Body of pancreas (tissue), 4 donors: ENCODE data around the gene F2R. TPM values are rescaled to one million over a fixed set of nuclear protein-coding genes. Genes with fewer than 3 reads are reported as not detected.
"Not testable (repeated sequence)": the region's sequence is repeated elsewhere in the genome, so short reads cannot be mapped to it uniquely, and the experiment has no call there.

ENCODE experiments used
- ATAC-seq: fragments of 150-250 bp; one replicate; pipeline ENCODE4 v1.9.1; 2016
- DNase-seq, 4 donors: peaks; one replicate each; pipeline ENCODE4 v3.0.0-alpha.2; 2019
- H3K27ac ChIP-seq, 4 donors: fragments of 200-600 bp; sonication (generic); 1 replicate in 3 of 4; 2 replicates in 1 of 4; pipeline versions ENCODE4 v1.5.1 to v1.6.1; 2016 to 2019; ENCODE audit warnings: mild to moderate bottlenecking in 1 of 4, mixed read lengths in 1 of 4, moderate library complexity in 1 of 4
- H3K27me3 ChIP-seq, 2 donors: fragments of 200-600 bp; sonication (generic); one replicate each; pipeline ENCODE4 v1.6.0; 2016; ENCODE audit warnings: mild to moderate bottlenecking in 1 of 2
- H3K36me3 ChIP-seq, 2 donors: fragments of 200-600 bp; sonication (generic); replicated peaks in 1 of 2; 2 replicates each; pipeline ENCODE4 v1.5.1; 2016; ENCODE audit warnings: low read depth in 2 of 2; ENCODE audit not compliant: insufficient read depth in 1 of 2
- H3K4me1 ChIP-seq: fragments of 200-600 bp; sonication (generic); one replicate; pipeline ENCODE4 v1.6.0; 2016
- H3K4me3 ChIP-seq, 2 donors: fragments of 200-600 bp; sonication (generic); 1 replicate in 1 of 2; 2 replicates in 1 of 2; pipeline ENCODE4 v1.5.1; 2016 to 2019
- H3K9me3 ChIP-seq, 3 donors: fragments of 200-600 bp; sonication (generic); 1 replicate in 2 of 3; 2 replicates in 1 of 3; pipeline ENCODE4 v1.5.1; 2016
- CTCF ChIP-seq, 7 experiments: fragments of 450-650 bp in 4 of 7; fragments of 200-600 bp in 3 of 7; sonication (generic) in 3 of 7; IDR thresholded peaks; one replicate each; pipeline ENCODE4 v1.5.1; 2016 to 2019; ENCODE audit warnings: antibody characterized with exemption in 7 of 7
- POLR2A ChIP-seq, 3 donors: fragments of 450-650 bp; IDR thresholded peaks; one replicate each; pipeline ENCODE4 v1.6.1; 2016; ENCODE audit warnings: antibody characterized with exemption in 3 of 3, mild to moderate bottlenecking in 2 of 3
- WGBS, 2 donors: methylation state at CpG; one replicate each; pipeline ENCODE4 v1.1.5; 2017; 5-methylcytosine and 5-hydroxymethylcytosine counted together
- intact Hi-C: fragments of 100-400 bp; cut with DNase I; formaldehyde crosslinking; loops from one replicate; pipeline ENCODE4 v1.15.1; 2023
- total RNA-seq, 2 donors: library from RNA; depleted of rRNA; stranded (reverse); fragments of >200 nt; gene quantifications; one replicate each; pipeline ENCODE4 v1.1.0, GENCODE V29; 2016

F2R gene
- total RNA-seq, 2 donors from 2014 or later, result 2.3 to 13.0 TPM

- Histone ChIP-seq H3K27ac (no peak overlapping the region), H3K27me3 (no peaks in the 10 kb centered on the region), H3K36me3 (no peaks in the 10 kb centered on the region), H3K4me1 (no peaks in the 10 kb centered on the region), H3K9me3 (no peaks in the 10 kb centered on the region), H3K4me3 (no peak overlapping the region)
- TF ChIP-seq CTCF (IDR thresholded peaks at IDR 0.05) (no peak), POLR2A (IDR thresholded peaks at IDR 0.05) (no peak)
- intact Hi-C loops, result no loop called here
- DNase-seq (no peak), ATAC-seq (no peak)
- 77 to 83% methylated on average over 6 of the region's 6 CpGs for WGBS, 2 donors
Observed at GRCh38 chr5:76736679-76737556, 21.0 kb downstream of the F2R start.

GRCh38 chr5:76737846-76738245 is 21.9 kb downstream of the F2R start:
- DNase-seq (no peak), ATAC-seq (no peak)
- intact Hi-C loops, result no loop called here
- WGBS, 2 donors, result 80 to 83% methylated on average over 5 of the region's 5 CpGs
- no peak overlapping the region for H3K4me3 ChIP-seq
- H3K27me3 ChIP-seq, result no peaks in the 10 kb centered on the region
- no peaks in the 10 kb centered on the region for H3K9me3 ChIP-seq
- no peaks in the 10 kb centered on the region for H3K4me1 ChIP-seq
- H3K36me3 ChIP-seq, result no peaks in the 10 kb centered on the region
- no peak for TF ChIP-seq POLR2A (IDR thresholded peaks at IDR 0.05)
- H3K27ac ChIP-seq, result no peak overlapping the region

- H3K27ac ChIP-seq, ATAC-seq, H3K9me3 ChIP-seq, H3K36me3 ChIP-seq, intact Hi-C loops, H3K4me1 ChIP-seq, H3K27me3 ChIP-seq, H3K4me3 ChIP-seq, DNase-seq: not testable (repeated sequence)
- WGBS, 2 donors, result 86 to 91% methylated on average over 4 of the region's 4 CpGs
Observed at GRCh38 chr5:76741506-76741905, 25.6 kb downstream of the F2R start.

- intact Hi-C loops, result no loop called here
- no peak overlapping the region for H3K4me3 ChIP-seq
- no peak overlapping the region for H3K27ac ChIP-seq
- no peak for ATAC-seq
- H3K36me3 ChIP-seq, result no peaks in the 10 kb centered on the region
- DNase-seq, result no peak
- no peaks in the 10 kb centered on the region for H3K27me3 ChIP-seq
- no peak for TF ChIP-seq CTCF (IDR thresholded peaks at IDR 0.05)
- no peak for TF ChIP-seq POLR2A (IDR thresholded peaks at IDR 0.05)
- WGBS, 2 donors, result 75 to 84% methylated on average over 4 of the region's 4 CpGs
- H3K4me1 ChIP-seq, result no peaks in the 10 kb centered on the region
- no peaks in the 10 kb centered on the region for H3K9me3 ChIP-seq
Observed at GRCh38 chr5:76742583-76742982, 26.7 kb downstream of the F2R start.

- H3K9me3 ChIP-seq, result no peaks in the 10 kb centered on the region
- intact Hi-C loops, result no loop called here
- no peak for DNase-seq
- H3K27ac ChIP-seq, result no peak overlapping the region
- no peak for TF ChIP-seq POLR2A (IDR thresholded peaks at IDR 0.05)
- no peak for TF ChIP-seq CTCF (IDR thresholded peaks at IDR 0.05)
- H3K4me3 ChIP-seq, result no peak overlapping the region
- 42 to 50% methylated on average over 2 of the region's 2 CpGs for WGBS, 2 donors
- ATAC-seq, result no peak
- no peaks in the 10 kb centered on the region for H3K4me1 ChIP-seq
- H3K36me3 ChIP-seq, result no peaks in the 10 kb centered on the region
- no peaks in the 10 kb centered on the region for H3K27me3 ChIP-seq
Observed at GRCh38 chr5:76744632-76745031, 28.7 kb downstream of the F2R start.

- Histone ChIP-seq H3K4me3 (no peak overlapping the region), H3K27ac (no peak overlapping the region), H3K27me3 (no peaks in the 10 kb centered on the region), H3K4me1 (no peaks in the 10 kb centered on the region), H3K9me3 (no peaks in the 10 kb centered on the region), H3K36me3 (no peaks in the 10 kb centered on the region)
- intact Hi-C loops, result no loop called here
- no peak for TF ChIP-seq POLR2A (IDR thresholded peaks at IDR 0.05)
- WGBS, 2 donors, result 51 to 52% methylated on average over 3 of the region's 3 CpGs
- ATAC-seq, result no peak
- DNase-seq, result no peak
Observed at GRCh38 chr5:76745670-76746069, 29.7 kb downstream of the F2R start.
